Mesendoderm (in vitro differentiated cells): Measurements from ENCODE around the gene OGFR.

Experiments
- DNase-seq: peaks from one replicate; pipeline ENCODE4 v3.0.0; 2013
- H2AK5ac ChIP-seq: 2 replicates; pipeline ENCODE4 v1.6.1; 2013; ENCODE audit warnings: low read length, inconsistent platforms
- H2BK120ac ChIP-seq: 2 replicates; pipeline ENCODE4 v1.6.1; 2013; ENCODE audit warnings: low read depth, mild to moderate bottlenecking, low read length, moderate library complexity, mixed read lengths
- H2BK15ac ChIP-seq: replicated peaks from 2 replicates; pipeline ENCODE4 v1.6.1; 2013; ENCODE audit warnings: low read depth, mild to moderate bottlenecking, moderate library complexity
- H2BK5ac ChIP-seq: 2 replicates; pipeline ENCODE4 v1.6.1; 2013; ENCODE audit warnings: low read length, inconsistent platforms
- H3K18ac ChIP-seq: 2 replicates; pipeline ENCODE4 v1.6.1; 2013; ENCODE audit warnings: mild to moderate bottlenecking, low read length, mixed read lengths
- H3K23ac ChIP-seq: one replicate; pipeline ENCODE4 v1.6.1; 2013; ENCODE audit warnings: low read length
- H3K27ac ChIP-seq: 2 replicates; pipeline ENCODE4 v1.5.1; 2013; ENCODE audit warnings: low read depth, mild to moderate bottlenecking, inconsistent platforms, low read length, moderate library complexity
- H3K27me3 ChIP-seq: 2 replicates; pipeline ENCODE4 v1.6.1; 2013; ENCODE audit warnings: low read length, control low read depth, mild to moderate bottlenecking, inconsistent platforms; ENCODE audit not compliant: insufficient read depth, poor library complexity
- H3K36me3 ChIP-seq: 2 replicates; pipeline ENCODE4 v1.6.1; 2013; ENCODE audit warnings: low read length, inconsistent platforms; ENCODE audit not compliant: control insufficient read depth, insufficient read depth
- H3K4ac ChIP-seq: one replicate; pipeline ENCODE4 v1.6.1; 2013; ENCODE audit warnings: low read depth, mild to moderate bottlenecking, low read length, moderate library complexity
- H3K4me1 ChIP-seq: 2 replicates; pipeline ENCODE4 v1.6.1; 2013; ENCODE audit warnings: low read depth, low read length, inconsistent platforms; ENCODE audit not compliant: control insufficient read depth
- H3K4me2 ChIP-seq: 2 replicates; pipeline ENCODE4 v1.6.1; 2013; ENCODE audit warnings: low read length
- H3K4me3 ChIP-seq: 2 replicates; pipeline ENCODE4 v1.5.1; 2013; ENCODE audit warnings: mild to moderate bottlenecking, low read length
- H3K56ac ChIP-seq: one replicate; pipeline ENCODE4 v1.6.1; 2013; ENCODE audit warnings: low read length
- H3K79me1 ChIP-seq: 2 replicates; pipeline ENCODE4 v1.6.1; 2013; ENCODE audit warnings: low read length, inconsistent platforms
- H3K79me2 ChIP-seq: 2 replicates; pipeline ENCODE4 v1.6.1; 2013; ENCODE audit warnings: mild to moderate bottlenecking, low read length; ENCODE audit not compliant: control insufficient read depth, insufficient read depth
- H3K9ac ChIP-seq: 2 replicates; pipeline ENCODE4 v1.6.1; 2013; ENCODE audit warnings: low read length, inconsistent platforms
- H4K5ac ChIP-seq: one replicate; pipeline ENCODE4 v1.6.1; 2013; ENCODE audit warnings: low read length
- H4K8ac ChIP-seq: one replicate; pipeline ENCODE4 v1.6.1; 2013; ENCODE audit warnings: low read depth, mild to moderate bottlenecking, control low read depth, low read length, moderate library complexity
- WGBS: extraction: QIAGEN DNeasy Blood & Tissue Kit; methylation state at CpG from one replicate; pipeline ENCODE4 v1.1.7; 2013; ENCODE audit warnings: low lambda C conversion rate, missing lambda C conversion rate; ENCODE audit not compliant: insufficient coverage; ENCODE audit errors: extremely low coverage; 5-methylcytosine and 5-hydroxymethylcytosine counted together

The OGFR gene

GRCh38 chr20:62797671-62798532 lies 6.7 kb upstream of the OGFR start:
- no CpG with 5 or more reads among the region's 26 CpGs for WGBS
- Histone ChIP-seq H2AK5ac (no peak overlapping the region), H3K27ac (no peak overlapping the region), H3K18ac (no peak overlapping the region), H2BK120ac (no peak overlapping the region), H4K8ac (no peak overlapping the region), H3K36me3 (peaks cover 4% of the 10 kb centered on the region), H3K4me2 (no peak overlapping the region), H2BK5ac (no peak overlapping the region), H3K4ac (no peak overlapping the region), H4K5ac (no peak overlapping the region), H3K79me1 (no peaks in the 10 kb centered on the region), H3K79me2 (no peaks in the 10 kb centered on the region), H3K4me3 (no peak overlapping the region), H3K56ac (no peak overlapping the region), H3K4me1 (peaks cover 2% of the 10 kb centered on the region), H3K23ac (no peak overlapping the region), H3K27me3 (no peaks in the 10 kb centered on the region), H3K9ac (no peak overlapping the region), H2BK15ac (no peak overlapping the region)
- DNase-seq = no peak

GRCh38 chr20:62799036-62799435 lies 5.6 kb upstream of the OGFR start:
- Histone ChIP-seq H4K5ac (no peak overlapping the region), H3K27me3 (no peaks in the 10 kb centered on the region), H2BK120ac (no peak overlapping the region), H3K9ac (no peak overlapping the region), H3K56ac (no peak overlapping the region), H2BK15ac (no peak overlapping the region), H3K23ac (no peak overlapping the region), H3K79me1 (no peaks in the 10 kb centered on the region), H3K18ac (no peak overlapping the region), H2BK5ac (no peak overlapping the region), H3K27ac (no peak overlapping the region), H3K4ac (no peak overlapping the region), H3K4me2 (no peak overlapping the region), H3K36me3 (peaks cover 4% of the 10 kb centered on the region), H3K4me1 (no peaks in the 10 kb centered on the region), H3K79me2 (no peaks in the 10 kb centered on the region), H3K4me3 (no peak overlapping the region), H4K8ac (no peak overlapping the region), H2AK5ac (no peak overlapping the region)
- DNase-seq = no peak
- WGBS = no CpG with 5 or more reads among the region's 8 CpGs

DNA sequence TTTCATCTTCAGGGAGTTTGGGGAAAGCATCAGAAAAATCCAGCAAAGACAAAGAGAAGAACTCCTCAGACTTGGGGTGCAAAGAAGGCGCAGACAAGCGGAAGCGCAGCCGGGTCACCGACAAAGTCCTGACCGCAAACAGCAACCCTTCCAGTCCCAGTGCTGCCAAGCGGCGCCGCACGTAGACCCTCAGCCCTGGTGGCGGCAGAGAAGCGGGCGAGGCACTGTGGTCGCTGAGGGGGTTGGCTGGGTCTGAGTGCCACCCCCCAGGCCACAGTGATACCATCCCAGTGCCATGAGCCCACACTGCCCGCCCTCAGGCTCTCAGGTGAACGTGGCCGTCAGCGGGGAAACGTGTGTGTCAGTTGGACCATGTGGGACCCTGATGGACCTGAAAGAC lies 5.2 kb upstream of the OGFR start:
- Histone ChIP-seq H3K4ac (no peak overlapping the region), H4K8ac (no peak overlapping the region), H2BK5ac (no peak overlapping the region), H2BK15ac (no peak overlapping the region), H3K9ac (no peak overlapping the region), H3K27me3 (no peaks in the 10 kb centered on the region), H3K4me3 (no peak overlapping the region), H3K4me1 (no peaks in the 10 kb centered on the region), H3K79me1 (no peaks in the 10 kb centered on the region), H3K27ac (no peak overlapping the region), H3K23ac (no peak overlapping the region), H3K4me2 (no peak overlapping the region), H3K36me3 (peaks cover 4% of the 10 kb centered on the region), H2AK5ac (no peak overlapping the region), H3K79me2 (no peaks in the 10 kb centered on the region), H2BK120ac (no peak overlapping the region), H4K5ac (no peak overlapping the region), H3K18ac (no peak overlapping the region), H3K56ac (no peak overlapping the region)
- DNase-seq = no peak
- WGBS = no CpG with 5 or more reads among the region's 19 CpGs

DNA sequence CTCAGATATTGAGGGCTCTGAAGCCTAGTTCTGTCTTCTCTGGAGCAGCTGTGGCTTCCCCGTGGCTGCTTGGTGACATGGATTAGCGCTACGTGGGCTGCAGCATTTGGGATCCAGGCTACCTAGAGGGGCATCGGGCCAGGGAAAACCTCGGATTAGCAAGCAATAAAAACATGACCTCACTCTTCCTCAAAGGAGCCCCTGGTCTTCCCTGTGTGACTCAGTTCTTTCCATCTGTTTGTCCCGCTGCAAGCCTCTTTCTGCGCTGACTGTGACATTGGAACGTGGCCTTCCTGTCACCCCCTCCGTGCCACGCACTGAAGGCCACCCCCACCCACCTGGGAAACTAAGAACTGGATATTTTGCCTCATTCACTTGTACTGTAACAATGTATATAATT lies 4.8 kb upstream of the OGFR start:
- Histone ChIP-seq H3K18ac (no peak overlapping the region), H3K36me3 (peaks cover 4% of the 10 kb centered on the region), H4K8ac (no peak overlapping the region), H3K23ac (no peak overlapping the region), H3K4me3 (no peak overlapping the region), H3K56ac (no peak overlapping the region), H2BK15ac (no peak overlapping the region), H2AK5ac (no peak overlapping the region), H4K5ac (no peak overlapping the region), H3K9ac (no peak overlapping the region), H3K4ac (no peak overlapping the region), H2BK5ac (no peak overlapping the region), H2BK120ac (no peak overlapping the region), H3K27me3 (no peaks in the 10 kb centered on the region), H3K4me1 (no peaks in the 10 kb centered on the region), H3K27ac (no peak overlapping the region), H3K79me1 (no peaks in the 10 kb centered on the region), H3K79me2 (no peaks in the 10 kb centered on the region), H3K4me2 (no peak overlapping the region)
- no CpG with 5 or more reads among the region's 10 CpGs for WGBS
- DNase-seq = no peak

GRCh38 chr20:62800314-62801259 lies 4.0 kb upstream of the OGFR start:
- no CpG with 5 or more reads among the region's 26 CpGs for WGBS
- Histone ChIP-seq H3K18ac (no peak overlapping the region), H2BK5ac (no peak overlapping the region), H3K27me3 (no peaks in the 10 kb centered on the region), H3K36me3 (peaks cover 4% of the 10 kb centered on the region), H2BK120ac (no peak overlapping the region), H3K4me2 (no peak overlapping the region), H3K9ac (no peak overlapping the region), H3K56ac (no peak overlapping the region), H4K8ac (no peak overlapping the region), H3K4me3 (no peak overlapping the region), H3K23ac (no peak overlapping the region), H3K4ac (no peak overlapping the region), H2AK5ac (no peak overlapping the region), H3K4me1 (no peaks in the 10 kb centered on the region), H2BK15ac (no peak overlapping the region), H3K79me2 (no peaks in the 10 kb centered on the region), H3K27ac (no peak overlapping the region), H3K79me1 (no peaks in the 10 kb centered on the region), H4K5ac (no peak overlapping the region)
- DNase-seq = no peak
